ENCODE measurements around the gene CDK12. TPM values are rescaled to one million over a fixed set of nuclear protein-coding genes. Genes with fewer than 3 reads are reported as not detected.
"Not testable (repeated sequence)": the region's sequence is repeated elsewhere in the genome, so short reads cannot be mapped to it uniquely, and the experiment has no call there.

The CDK12 gene
- total RNA-seq (2012; rRNA removed) = 29.7 and 30.9 TPM in 2 replicates

GRCh38 chr17:39461113-39461925, at the start of gene CDK12:
Gene CDK12, plus strand, starts transcription at chr17:39461486. Its CDS starts 586 bp downstream, at chr17:39462072.
- no peaks in the 10 kb centered on the region for H3K9me3 ChIP-seq (replicated peaks; ENCODE audit: low read length)
- no peaks in the 10 kb centered on the region for H3K36me3 ChIP-seq (ENCODE audit: insufficient read depth, low read length)
- H3K27me3 ChIP-seq (ENCODE audit: control insufficient read depth, insufficient read depth, low read length) = no peaks in the 10 kb centered on the region
- H3K4me3 ChIP-seq (ENCODE audit: low read length) = peak within 1 kb of the TSS; percentile 88
- peak within 1 kb of the TSS; percentile 100 for H3K9ac ChIP-seq (ENCODE audit: low read depth, low read length)
- H3K4me1 ChIP-seq (ENCODE audit: control insufficient read depth, insufficient read depth, low read length) = no peaks in the 10 kb centered on the region
- H3K4me2 ChIP-seq (ENCODE audit: low read length) = peak within 1 kb of the TSS; percentile 94

DNA sequence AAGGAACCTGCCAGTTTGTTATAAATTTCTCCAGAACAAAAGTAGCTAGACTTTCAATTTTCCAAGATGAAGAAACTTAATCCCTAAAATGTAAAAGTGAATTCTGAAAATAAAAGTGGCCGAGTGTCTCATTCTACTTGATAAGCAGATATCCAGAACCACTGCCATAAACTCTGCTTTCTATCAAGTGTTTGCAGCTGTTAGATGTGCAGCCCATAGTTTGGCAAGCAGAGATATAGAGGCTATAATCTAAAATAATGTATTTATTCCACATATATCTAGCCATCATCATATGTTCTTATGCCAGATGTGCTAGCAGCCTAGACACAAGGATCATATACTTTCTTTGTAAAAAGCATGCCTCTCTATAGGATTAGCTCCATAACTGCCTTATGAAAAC, 45.1 kb upstream of the CDK12 start:
- Histone ChIP-seq H3K4me1 (ENCODE audit: control insufficient read depth, insufficient read depth, low read length) (no peaks in the 10 kb centered on the region), H3K9ac (ENCODE audit: low read depth, low read length) (no peak overlapping the region), H3K9me3 (replicated peaks; ENCODE audit: low read length) (no peaks in the 10 kb centered on the region), H3K36me3 (ENCODE audit: insufficient read depth, low read length) (peaks cover 51% of the 10 kb centered on the region), H3K27me3 (ENCODE audit: control insufficient read depth, insufficient read depth, low read length) (no peaks in the 10 kb centered on the region), H3K4me2 (ENCODE audit: low read length) (no peak overlapping the region), H3K4me3 (ENCODE audit: low read length) (no peak overlapping the region)

GRCh38 chr17:39429600-39429999, 31.7 kb upstream of the CDK12 start:
- Histone ChIP-seq H3K36me3 (ENCODE audit: insufficient read depth, low read length) (peaks cover 47% of the 10 kb centered on the region), H3K9ac (ENCODE audit: low read depth, low read length) (no peak overlapping the region), H3K27me3 (ENCODE audit: control insufficient read depth, insufficient read depth, low read length) (no peaks in the 10 kb centered on the region), H3K4me1 (ENCODE audit: control insufficient read depth, insufficient read depth, low read length) (no peaks in the 10 kb centered on the region), H3K4me2 (ENCODE audit: low read length) (no peak overlapping the region), H3K4me3 (ENCODE audit: low read length) (no peak overlapping the region), H3K9me3 (replicated peaks; ENCODE audit: low read length) (no peaks in the 10 kb centered on the region)

GRCh38 chr17:39439868-39440267, 21.4 kb upstream of the CDK12 start:
- H3K4me3 ChIP-seq (ENCODE audit: low read length); H3K27me3 ChIP-seq (ENCODE audit: control insufficient read depth, insufficient read depth, low read length); H3K9me3 ChIP-seq (replicated peaks; ENCODE audit: low read length); H3K4me1 ChIP-seq (ENCODE audit: control insufficient read depth, insufficient read depth, low read length); H3K4me2 ChIP-seq (ENCODE audit: low read length); H3K9ac ChIP-seq (ENCODE audit: low read depth, low read length): not testable (repeated sequence)
- H3K36me3 ChIP-seq (ENCODE audit: insufficient read depth, low read length) = peaks cover 43% of the 10 kb centered on the region

- H3K4me1 ChIP-seq (ENCODE audit: control insufficient read depth, insufficient read depth, low read length) = no peaks in the 10 kb centered on the region
- H3K27me3 ChIP-seq (ENCODE audit: control insufficient read depth, insufficient read depth, low read length) = no peaks in the 10 kb centered on the region
- H3K36me3 ChIP-seq (ENCODE audit: insufficient read depth, low read length) = peaks cover 52% of the 10 kb centered on the region
- H3K4me2 ChIP-seq (ENCODE audit: low read length) = no peak overlapping the region
- no peaks in the 10 kb centered on the region for H3K9me3 ChIP-seq (replicated peaks; ENCODE audit: low read length)
- H3K9ac ChIP-seq (ENCODE audit: low read depth, low read length) = no peak overlapping the region
- H3K4me3 ChIP-seq (ENCODE audit: low read length) = no peak overlapping the region
Observed at GRCh38 chr17:39443326-39443725, 18.0 kb upstream of the CDK12 start.

DNA sequence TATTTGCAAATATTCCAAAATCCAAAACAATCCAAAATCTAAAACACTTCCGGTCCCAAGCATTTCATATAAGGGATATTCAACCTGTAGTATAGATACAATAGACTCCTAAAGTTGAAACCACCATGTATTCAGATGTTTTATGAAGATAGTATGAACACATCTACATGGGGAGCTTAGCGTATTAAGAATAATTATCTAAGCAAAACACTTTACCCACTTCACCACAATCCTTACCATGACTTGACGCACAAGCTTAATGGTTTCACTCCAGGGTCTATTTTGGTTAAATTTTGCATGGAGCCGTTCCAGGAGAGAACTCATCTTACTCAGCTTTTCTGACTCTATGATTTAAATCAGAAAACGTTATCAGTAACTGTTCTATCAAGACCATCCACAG, 13.7 kb upstream of the CDK12 start:
- peaks cover 30% of the 10 kb centered on the region for H3K36me3 ChIP-seq (ENCODE audit: insufficient read depth, low read length)
- H3K9ac ChIP-seq (ENCODE audit: low read depth, low read length) = no peak overlapping the region

GRCh38 chr17:39450051-39450450, 11.2 kb upstream of the CDK12 start:
- H3K4me2 ChIP-seq (ENCODE audit: low read length) = peak overlapping the region; percentile 88
- peak overlapping the region; percentile 100 for H3K4me3 ChIP-seq (ENCODE audit: low read length)
- H3K27me3 ChIP-seq (ENCODE audit: control insufficient read depth, insufficient read depth, low read length) = no peaks in the 10 kb centered on the region
- H3K36me3 ChIP-seq (ENCODE audit: insufficient read depth, low read length) = peaks cover 19% of the 10 kb centered on the region
- peaks cover 11% of the 10 kb centered on the region for H3K4me1 ChIP-seq (ENCODE audit: control insufficient read depth, insufficient read depth, low read length)
- H3K9me3 ChIP-seq (replicated peaks; ENCODE audit: low read length) = no peaks in the 10 kb centered on the region
- H3K9ac ChIP-seq (ENCODE audit: low read depth, low read length) = peak overlapping the region; percentile 99

More for the DNA sequence above, 13.7 kb upstream of the CDK12 start:
- Histone ChIP-seq H3K4me1 (ENCODE audit: control insufficient read depth, insufficient read depth, low read length) (peaks cover 11% of the 10 kb centered on the region), H3K27me3 (ENCODE audit: control insufficient read depth, insufficient read depth, low read length) (no peaks in the 10 kb centered on the region), H3K9me3 (replicated peaks; ENCODE audit: low read length) (no peaks in the 10 kb centered on the region), H3K4me2 (ENCODE audit: low read length) (no peak overlapping the region), H3K4me3 (ENCODE audit: low read length) (no peak overlapping the region)

GRCh38 chr17:39450847-39451581, 10.3 kb upstream of the CDK12 start, which contains the start of gene MED1:
Gene MED1, minus strand, starts transcription at chr17:39451263. Its CDS starts 201 bp downstream, at chr17:39451062.
- Histone ChIP-seq H3K36me3 (ENCODE audit: insufficient read depth, low read length) (peaks cover 15% of the 10 kb centered on the region), H3K4me1 (ENCODE audit: control insufficient read depth, insufficient read depth, low read length) (peaks cover 11% of the 10 kb centered on the region), H3K9me3 (replicated peaks; ENCODE audit: low read length) (no peaks in the 10 kb centered on the region), H3K4me3 (ENCODE audit: low read length) (peak within 1 kb of the TSS; percentile 100), H3K9ac (ENCODE audit: low read depth, low read length) (peak within 1 kb of the TSS; percentile 99), H3K27me3 (ENCODE audit: control insufficient read depth, insufficient read depth, low read length) (no peaks in the 10 kb centered on the region), H3K4me2 (ENCODE audit: low read length) (peak within 1 kb of the TSS; percentile 88)

DNA sequence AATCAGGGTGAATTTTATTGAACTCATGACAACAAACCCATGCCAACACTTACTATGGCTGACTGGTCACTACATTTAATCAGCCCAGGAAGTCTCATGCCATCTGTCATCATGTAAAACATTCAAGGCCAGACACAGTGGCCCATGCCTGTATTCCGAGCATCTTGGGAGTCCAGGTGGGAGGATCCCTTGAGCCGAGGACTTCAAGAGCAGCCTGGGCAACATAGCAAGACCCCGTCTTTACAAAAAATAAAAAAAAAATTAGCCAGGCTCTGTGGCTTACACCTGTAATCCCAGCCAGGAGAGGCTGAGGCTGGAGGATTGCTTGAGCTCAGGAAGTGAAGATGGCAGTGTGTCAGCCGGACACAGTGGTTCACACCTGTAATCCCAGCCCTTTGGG, 5.4 kb upstream of the CDK12 start:
- no peak overlapping the region for H3K9ac ChIP-seq (ENCODE audit: low read depth, low read length)
- H3K9me3 ChIP-seq (replicated peaks; ENCODE audit: low read length) = no peaks in the 10 kb centered on the region
- H3K4me2 ChIP-seq (ENCODE audit: low read length) = no peak overlapping the region
- no peaks in the 10 kb centered on the region for H3K27me3 ChIP-seq (ENCODE audit: control insufficient read depth, insufficient read depth, low read length)
- no peaks in the 10 kb centered on the region for H3K36me3 ChIP-seq (ENCODE audit: insufficient read depth, low read length)
- H3K4me3 ChIP-seq (ENCODE audit: low read length) = no peak overlapping the region
- peaks cover 4% of the 10 kb centered on the region for H3K4me1 ChIP-seq (ENCODE audit: control insufficient read depth, insufficient read depth, low read length)

GRCh38 chr17:39461926-39462569, 762 bp downstream of the CDK12 start:
- no peaks in the 10 kb centered on the region for H3K9me3 ChIP-seq (replicated peaks; ENCODE audit: low read length)
- no peaks in the 10 kb centered on the region for H3K4me1 ChIP-seq (ENCODE audit: control insufficient read depth, insufficient read depth, low read length)
- no peaks in the 10 kb centered on the region for H3K36me3 ChIP-seq (ENCODE audit: insufficient read depth, low read length)
- peak overlapping the region; percentile 94 for H3K4me2 ChIP-seq (ENCODE audit: low read length)
- H3K4me3 ChIP-seq (ENCODE audit: low read length) = peak overlapping the region; percentile 88
- no peaks in the 10 kb centered on the region for H3K27me3 ChIP-seq (ENCODE audit: control insufficient read depth, insufficient read depth, low read length)
- H3K9ac ChIP-seq (ENCODE audit: low read depth, low read length) = peak overlapping the region; percentile 100

- H3K4me1 ChIP-seq (ENCODE audit: control insufficient read depth, insufficient read depth, low read length) = no peaks in the 10 kb centered on the region
- no peaks in the 10 kb centered on the region for H3K36me3 ChIP-seq (ENCODE audit: insufficient read depth, low read length)
- H3K9ac ChIP-seq (ENCODE audit: low read depth, low read length) = peak overlapping the region; percentile 100
- H3K9me3 ChIP-seq (replicated peaks; ENCODE audit: low read length) = no peaks in the 10 kb centered on the region
- H3K4me3 ChIP-seq (ENCODE audit: low read length) = peak overlapping the region; percentile 88
- peak overlapping the region; percentile 94 for H3K4me2 ChIP-seq (ENCODE audit: low read length)
- H3K27me3 ChIP-seq (ENCODE audit: control insufficient read depth, insufficient read depth, low read length) = no peaks in the 10 kb centered on the region
Observed at GRCh38 chr17:39462631-39463375, 1.5 kb downstream of the CDK12 start.
